NCI-H82 treated with DMSO at 0.1 percent for 48 hours (cell line): ENCODE data around the gene ARHGAP35.
"Not testable (repeated sequence)": the region's sequence is repeated elsewhere in the genome, so short reads cannot be mapped to it uniquely, and the experiment has no call there.

Experiments used
- DNase-seq: peaks from one replicate; lab custom pipeline; 2025; ENCODE audit not compliant: unreplicated experiment; lab: John Stamatoyannopoulos, UW

ARHGAP35 gene

GRCh38 chr19:46868025-46868802 lies 7.4 kb downstream of the ARHGAP35 start:
- no peak for DNase-seq

- DNase-seq: not testable (repeated sequence)
These were observed 10.4 kb downstream of the ARHGAP35 start for GRCh38 chr19:46871173-46871572.

GRCh38 chr19:46872967-46873366 lies 12.2 kb downstream of the ARHGAP35 start:
- DNase-seq: no peak

GRCh38 chr19:46875234-46875633 lies 14.4 kb downstream of the ARHGAP35 start:
- no peak for DNase-seq

- DNase-seq: no peak
These were observed 14.9 kb downstream of the ARHGAP35 start for GRCh38 chr19:46875657-46876056.

GRCh38 chr19:46878613-46879375 lies 18.0 kb downstream of the ARHGAP35 start:
- no peak for DNase-seq

- DNase-seq: no peak
These were observed 19.6 kb downstream of the ARHGAP35 start for GRCh38 chr19:46880431-46880830.

- DNase-seq: no peak
These were observed 20.3 kb downstream of the ARHGAP35 start for GRCh38 chr19:46881092-46881491.

- no peak for DNase-seq
These were observed 21.2 kb downstream of the ARHGAP35 start for GRCh38 chr19:46882034-46882433.

GRCh38 chr19:46882751-46883150 lies 22.0 kb downstream of the ARHGAP35 start:
- DNase-seq: not testable (repeated sequence)

GRCh38 chr19:46885411-46885810 lies 24.6 kb downstream of the ARHGAP35 start:
- DNase-seq: no peak

GRCh38 chr19:46886546-46887239 lies 25.9 kb downstream of the ARHGAP35 start:
- no peak for DNase-seq

- DNase-seq: no peak
These were observed 26.5 kb downstream of the ARHGAP35 start for GRCh38 chr19:46887240-46887782.

- no peak for DNase-seq
These were observed 29.8 kb downstream of the ARHGAP35 start for GRCh38 chr19:46890423-46891170.

- no peak for DNase-seq
These were observed 31.7 kb downstream of the ARHGAP35 start for GRCh38 chr19:46892252-46893179.

GRCh38 chr19:46896076-46896794 lies 35.4 kb downstream of the ARHGAP35 start:
- peak; percentile 16 for DNase-seq

- no peak for DNase-seq
These were observed 37.9 kb downstream of the ARHGAP35 start for GRCh38 chr19:46898731-46899130.

GRCh38 chr19:46900341-46900740 lies 39.5 kb downstream of the ARHGAP35 start:
- no peak for DNase-seq
